ENCODE measurements around the gene CCDC63. TPM values are rescaled to one million over a fixed set of nuclear protein-coding genes. Genes with fewer than 3 reads are reported as not detected.
A peak's percentile ranks its signal among the peaks of the same experiment; 100 is the strongest.
"Not testable (repeated sequence)": the region's sequence is repeated elsewhere in the genome, so short reads cannot be mapped to it uniquely, and the experiment has no call there.

CCDC63 gene
- total RNA-seq, 1 donor from 2014 or later, result not detected

- no peak for DNase-seq
Measured at GRCh38 chr12:110844551-110845338, 2.0 kb upstream of the CCDC63 start.

GRCh38 chr12:110845339-110845682 is 1.5 kb upstream of the CCDC63 start:
- DNase-seq, result no peak

GRCh38 chr12:110848314-110848923 is 1.6 kb downstream of the CCDC63 start:
- no peak for DNase-seq

- no peak for DNase-seq
Measured at GRCh38 chr12:110849221-110849620, 2.4 kb downstream of the CCDC63 start.

GRCh38 chr12:110849748-110850403 is 3.1 kb downstream of the CCDC63 start:
- no peak for DNase-seq

- no peak for DNase-seq
Measured at GRCh38 chr12:110850762-110851161, 4.0 kb downstream of the CCDC63 start.

GRCh38 chr12:110853836-110854235 is 7.0 kb downstream of the CCDC63 start:
- peak; percentile 85 for DNase-seq

- DNase-seq, result no peak
Measured at GRCh38 chr12:110856542-110856941, 9.8 kb downstream of the CCDC63 start.

- no peak for DNase-seq
Measured at GRCh38 chr12:110857528-110857927, 10.7 kb downstream of the CCDC63 start.

- DNase-seq, result not testable (repeated sequence)
Measured at GRCh38 chr12:110857954-110858353, 11.2 kb downstream of the CCDC63 start.

GRCh38 chr12:110858848-110859247 is 12.1 kb downstream of the CCDC63 start:
- DNase-seq, result no peak

GRCh38 chr12:110860833-110861296 is 14.1 kb downstream of the CCDC63 start:
- DNase-seq, result no peak

- DNase-seq, result no peak
Measured at GRCh38 chr12:110861729-110862128, 14.9 kb downstream of the CCDC63 start.

GRCh38 chr12:110862329-110862728 is 15.5 kb downstream of the CCDC63 start:
- no peak for DNase-seq

GRCh38 chr12:110863161-110863560 is 16.4 kb downstream of the CCDC63 start:
- DNase-seq, result no peak

GRCh38 chr12:110865521-110865920 is 18.7 kb downstream of the CCDC63 start:
- no peak for DNase-seq

GRCh38 chr12:110869026-110869425 is 22.2 kb downstream of the CCDC63 start:
- no peak for DNase-seq

- DNase-seq, result no peak
Measured at GRCh38 chr12:110869803-110870202, 23.0 kb downstream of the CCDC63 start.

GRCh38 chr12:110872100-110872499 is 25.3 kb downstream of the CCDC63 start:
- no peak for DNase-seq

- no peak for DNase-seq
Measured at GRCh38 chr12:110874351-110874750, 27.6 kb downstream of the CCDC63 start.

GRCh38 chr12:110874781-110875180 is 28.0 kb downstream of the CCDC63 start:
- DNase-seq, result no peak

- DNase-seq, result no peak
Measured at GRCh38 chr12:110880651-110881050, 33.9 kb downstream of the CCDC63 start.

- no peak for DNase-seq
Measured at GRCh38 chr12:110883251-110883650, 36.5 kb downstream of the CCDC63 start.

Data from skin of body (tissue), 2 donors.